ENCODE results near the gene RNASE7.

Gene RNASE7

DNA sequence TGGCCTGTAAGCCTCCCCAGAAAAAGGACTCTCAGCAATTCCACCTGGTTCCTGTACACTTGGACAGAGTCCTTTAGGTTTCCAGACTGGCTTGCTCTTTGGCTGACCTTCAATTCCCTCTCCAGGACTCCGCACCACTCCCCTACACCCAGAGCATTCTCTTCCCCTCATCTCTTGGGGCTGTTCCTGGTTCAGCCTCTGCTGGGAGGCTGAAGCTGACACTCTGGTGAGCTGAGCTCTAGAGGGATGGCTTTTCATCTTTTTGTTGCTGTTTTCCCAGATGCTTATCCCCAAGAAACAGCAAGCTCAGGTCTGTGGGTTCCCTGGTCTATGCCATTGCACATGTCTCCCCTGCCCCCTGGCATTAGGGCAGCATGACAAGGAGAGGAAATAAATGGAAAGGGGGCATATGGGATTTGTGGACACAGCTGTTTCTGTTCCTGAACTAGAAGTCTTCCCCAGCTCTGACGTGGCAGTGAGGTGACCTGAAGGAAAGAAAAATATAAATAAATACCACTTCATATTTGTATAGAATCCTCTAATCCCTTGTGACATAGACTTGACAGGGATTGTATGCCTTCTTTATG is 1.3 kb downstream of the RNASE7 start:
- DNase-seq (ENCODE audit: low read depth): no peak

- DNase-seq (ENCODE audit: low read depth): no peak
Measured at GRCh38 chr14:21043974-21044618, 1.9 kb downstream of the RNASE7 start.

- no peak for DNase-seq (ENCODE audit: low read depth)
Measured at GRCh38 chr14:21047378-21047781, 5.2 kb downstream of the RNASE7 start.

GRCh38 chr14:21048638-21049037 is 6.5 kb downstream of the RNASE7 start:
- no peak for DNase-seq (ENCODE audit: low read depth)

DNA sequence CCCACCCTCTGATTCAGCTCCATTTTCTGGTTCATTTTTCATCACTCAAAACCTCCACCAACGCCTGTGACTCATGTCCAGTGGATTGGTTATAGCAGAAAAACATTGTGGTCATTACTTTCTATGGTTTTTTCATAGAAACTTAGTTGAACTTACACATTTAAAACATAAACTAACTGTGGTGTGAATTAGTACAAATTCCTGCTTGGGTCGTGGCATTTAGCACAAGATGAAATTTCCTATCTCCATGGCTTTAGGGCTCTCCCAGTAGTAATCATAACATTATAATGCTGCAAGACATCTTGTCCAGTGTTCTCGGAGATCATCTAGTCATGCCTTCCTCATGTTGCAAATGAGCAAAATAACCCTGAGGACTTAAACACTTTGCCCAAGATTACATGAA is 7.1 kb downstream of the RNASE7 start:
- no peak for DNase-seq (ENCODE audit: low read depth)

DNA sequence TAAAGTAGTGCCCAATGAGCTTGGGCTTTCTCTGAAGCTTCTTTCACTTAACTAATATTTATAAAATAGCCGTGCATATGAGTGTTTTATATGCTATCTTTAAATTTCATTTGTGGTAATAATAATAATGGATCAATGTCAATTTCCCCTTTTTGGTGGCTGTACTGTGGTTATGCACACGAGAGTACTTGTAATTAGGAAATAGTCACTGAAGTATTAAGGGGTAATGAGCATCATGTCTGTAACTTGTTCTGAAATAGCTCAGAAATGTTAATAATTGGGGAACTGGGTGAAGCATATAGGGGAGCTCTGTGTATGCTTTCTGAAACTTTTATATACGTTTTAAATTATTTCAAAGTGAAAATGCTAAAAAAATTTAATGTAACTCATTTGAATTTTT is 8.4 kb downstream of the RNASE7 start:
- DNase-seq (ENCODE audit: low read depth): no peak

DNA sequence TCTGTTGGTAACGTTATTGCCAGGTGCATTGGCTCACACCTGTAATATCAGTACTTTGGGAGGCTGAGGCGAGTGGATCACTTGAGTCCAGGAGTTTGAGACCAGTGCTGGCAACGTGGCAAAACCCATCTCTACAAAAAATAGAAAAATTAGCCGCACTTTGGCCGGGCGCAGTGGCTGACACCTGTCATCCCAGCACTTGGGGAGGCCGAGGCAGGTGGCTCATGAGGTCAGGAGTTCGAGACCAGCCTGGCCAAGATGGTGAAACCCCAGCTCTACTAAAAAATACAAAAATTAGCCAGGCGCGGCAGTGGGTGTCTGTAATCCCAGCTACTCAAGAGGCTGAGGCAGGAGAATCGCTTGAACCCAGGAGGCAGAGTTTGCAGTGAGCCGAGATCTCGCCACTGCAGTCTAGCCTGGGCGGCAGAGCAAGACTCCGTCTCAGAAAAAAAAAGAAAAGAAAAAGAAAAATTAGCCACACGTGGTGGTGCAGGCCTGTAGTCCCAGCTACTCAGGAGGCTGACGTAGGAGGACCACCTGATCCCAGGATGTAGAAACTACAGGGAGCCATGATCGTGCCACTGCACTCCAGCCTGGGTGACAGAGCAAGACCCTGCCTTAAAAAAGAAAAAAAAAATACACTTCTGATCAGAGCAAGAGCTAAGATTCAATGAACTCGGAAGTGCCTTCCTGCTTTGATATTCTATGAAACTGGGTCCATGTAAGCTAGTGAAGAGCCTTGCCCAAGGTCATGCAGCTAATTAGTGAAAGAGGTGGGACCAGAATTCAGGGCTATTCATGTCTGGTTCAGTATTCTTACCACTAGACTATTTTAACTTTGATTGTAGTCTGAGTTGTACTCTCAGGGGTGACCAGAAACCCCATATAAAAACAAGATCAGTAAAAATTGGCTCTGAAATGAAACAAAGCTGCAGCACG is 11.3 kb downstream of the RNASE7 start:
- DNase-seq (ENCODE audit: low read depth): no peak

DNA sequence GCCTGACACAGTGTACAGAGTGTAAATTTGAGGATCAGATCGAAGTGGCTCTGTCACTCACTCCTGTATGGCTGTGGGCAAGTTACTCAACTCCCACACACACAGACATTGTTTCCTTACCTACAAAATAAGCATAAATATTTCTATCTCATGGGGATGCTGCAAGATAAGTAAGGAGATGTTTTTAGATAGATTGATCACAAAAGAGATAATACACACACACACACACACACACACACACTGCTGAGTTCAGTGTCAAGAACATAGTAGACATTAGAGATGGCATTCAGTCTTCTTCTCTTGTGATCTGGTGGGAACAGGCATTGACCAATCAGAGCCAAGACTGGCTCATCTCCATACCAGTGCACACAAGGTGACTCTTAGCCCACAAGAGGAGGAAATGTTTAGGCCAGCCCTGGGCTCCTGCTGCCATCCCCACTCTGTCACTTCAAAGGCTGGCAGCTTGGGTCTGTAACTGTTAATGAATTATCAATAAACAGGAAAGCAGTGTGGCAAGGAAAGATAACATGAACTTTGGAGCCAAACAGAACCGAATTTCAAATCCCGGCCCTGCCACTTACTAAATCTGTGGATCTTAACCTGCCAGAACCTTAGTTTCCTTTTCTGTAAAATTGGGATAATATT is 12.1 kb downstream of the RNASE7 start:
- no peak for DNase-seq (ENCODE audit: low read depth)

- no peak for DNase-seq (ENCODE audit: low read depth)
Measured at GRCh38 chr14:21054768-21055145, 12.6 kb downstream of the RNASE7 start.

DNA sequence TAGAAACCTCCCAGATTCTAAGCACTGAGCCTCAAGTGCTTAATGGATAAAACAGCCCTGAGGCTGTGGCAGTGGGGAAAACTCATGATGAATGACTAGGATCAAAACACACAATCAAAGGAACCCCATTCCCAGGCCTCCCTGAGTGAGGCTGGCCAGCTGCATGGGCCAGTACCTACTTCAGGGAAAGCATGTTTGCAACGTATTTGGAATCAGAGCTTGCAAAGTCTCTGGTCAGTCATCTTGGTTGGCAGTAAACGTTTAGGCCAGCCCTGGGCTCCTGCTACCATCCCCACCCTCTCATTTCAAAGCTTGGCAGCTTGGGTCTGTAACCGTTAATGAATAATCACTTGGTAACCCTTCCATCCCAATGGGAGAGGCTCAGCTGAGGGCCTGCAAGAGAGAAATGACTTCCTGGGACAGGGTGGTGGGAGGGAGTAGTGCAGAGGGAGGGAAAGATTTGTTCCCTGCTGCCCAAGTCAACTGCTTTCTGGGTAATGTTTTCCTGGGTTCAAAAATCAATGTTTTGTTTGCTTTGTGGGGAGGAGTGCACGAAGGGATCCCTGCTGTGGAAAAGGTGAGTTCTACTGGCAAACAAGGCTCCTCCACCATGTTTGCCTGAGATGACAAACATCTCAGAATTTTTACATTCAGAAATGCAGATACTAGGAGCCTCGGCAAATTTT is 13.4 kb downstream of the RNASE7 start:
- DNase-seq (ENCODE audit: low read depth): no peak

DNA sequence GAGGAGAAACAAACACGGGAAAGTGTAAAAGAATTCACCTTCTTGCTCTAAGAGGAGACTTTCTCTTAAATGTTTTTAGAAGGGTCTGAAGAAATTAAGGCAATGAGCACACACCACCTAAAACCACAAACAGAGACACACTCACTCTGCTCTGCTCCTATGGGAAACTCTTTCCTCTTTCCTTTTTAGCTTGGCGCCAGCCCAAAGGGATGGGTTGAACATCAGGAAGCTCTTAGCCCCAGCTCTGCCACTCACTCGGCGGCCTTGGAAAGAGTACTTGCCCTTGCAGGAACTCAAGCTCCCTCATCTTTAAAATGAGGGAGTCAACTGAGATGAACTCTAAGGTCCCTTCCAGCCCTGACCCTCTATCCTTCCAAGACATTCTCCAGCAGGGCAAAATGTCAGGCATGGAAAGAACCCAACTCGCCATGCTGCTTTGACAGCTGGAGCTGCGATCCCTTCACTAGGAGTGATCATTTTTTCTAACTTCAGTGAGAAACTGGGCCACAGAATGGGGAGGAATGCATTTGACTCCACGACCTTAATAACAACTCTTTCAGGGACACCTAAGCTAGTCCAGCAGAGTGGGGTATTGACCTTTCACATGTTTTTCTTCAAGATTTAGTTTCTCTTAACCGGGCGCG is 14.5 kb downstream of the RNASE7 start:
- DNase-seq (ENCODE audit: low read depth): no peak

- no peak for DNase-seq (ENCODE audit: low read depth)
Measured at GRCh38 chr14:21057803-21058675, 15.9 kb downstream of the RNASE7 start, which contains the start of gene RNASE8. Gene RNASE8 (plus strand): TSS chr14:21057822. CDS start chr14:21057893, 71 bp downstream.

GRCh38 chr14:21058903-21059302 is 16.7 kb downstream of the RNASE7 start:
- DNase-seq (ENCODE audit: low read depth): no peak

- DNase-seq (ENCODE audit: low read depth): no peak
Measured at GRCh38 chr14:21059842-21060613, 17.9 kb downstream of the RNASE7 start.

- DNase-seq (ENCODE audit: low read depth): no peak
Measured at GRCh38 chr14:21060614-21061346, 18.6 kb downstream of the RNASE7 start.

GRCh38 chr14:21061347-21061668 is 19.1 kb downstream of the RNASE7 start:
- no peak for DNase-seq (ENCODE audit: low read depth)

DNA sequence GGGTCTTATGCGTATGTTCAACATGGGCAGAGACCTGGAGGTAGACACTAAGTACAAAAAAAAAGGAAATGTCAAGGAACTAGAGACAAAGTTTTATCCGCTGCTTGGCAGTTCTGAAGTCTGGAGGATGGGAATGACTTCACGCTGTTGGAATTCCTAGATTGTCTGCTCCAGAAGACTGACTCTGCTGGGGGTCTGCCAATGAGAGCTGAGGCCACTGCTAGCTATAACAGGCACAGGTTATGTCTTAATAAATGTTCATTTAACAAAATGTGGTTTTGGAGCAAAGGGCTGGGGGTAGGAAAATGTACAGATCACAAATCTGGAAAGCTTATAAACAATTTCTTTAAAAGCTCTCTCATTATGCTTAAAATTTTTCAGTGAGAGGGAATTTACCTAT is 21.3 kb downstream of the RNASE7 start:
- DNase-seq (ENCODE audit: low read depth): no peak

DNA sequence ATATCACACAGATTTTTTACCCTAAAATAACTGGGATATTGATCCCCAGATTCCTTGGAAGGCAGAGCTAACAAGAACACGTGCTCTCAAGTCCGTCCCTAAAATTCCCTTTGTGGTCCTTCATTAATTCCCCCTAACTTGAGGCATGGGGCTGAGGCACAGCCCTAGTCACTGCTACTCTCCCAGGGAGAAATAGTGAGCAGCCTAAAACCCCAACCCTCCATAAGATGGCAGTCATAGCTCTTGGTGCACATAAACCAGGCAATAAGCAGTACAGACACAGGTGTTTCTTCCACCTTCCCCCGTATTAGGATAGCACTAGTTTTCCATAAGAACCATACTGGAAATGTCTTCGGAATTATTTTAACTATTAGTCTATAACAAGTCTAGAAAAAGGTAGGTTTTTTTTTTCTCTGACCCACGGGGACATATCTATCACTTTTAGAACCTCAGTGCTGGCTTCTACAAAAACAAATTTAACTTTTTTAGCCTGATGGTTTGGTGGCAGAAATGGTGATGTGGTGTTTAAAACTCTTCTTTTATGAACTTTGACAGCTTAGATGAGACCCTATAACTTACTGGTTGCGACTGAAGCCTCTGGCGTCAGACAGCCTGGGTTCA is 24.8 kb downstream of the RNASE7 start:
- no peak for DNase-seq (ENCODE audit: low read depth)
